ELR (cell line): ENCODE measurements around the gene SLC25A48.

Experiments
- DNase-seq: peaks from one replicate; pipeline ENCODE4 v3.0.0-alpha.2; 2015; ENCODE audit warnings: low read depth

SLC25A48 gene

GRCh38 chr5:135881244-135881643 is 46.8 kb downstream of the SLC25A48 start:
- DNase-seq: no peak

- no peak for DNase-seq
These were observed 47.4 kb downstream of the SLC25A48 start for GRCh38 chr5:135881819-135882218.

GRCh38 chr5:135883026-135883425 is 48.6 kb downstream of the SLC25A48 start:
- DNase-seq: no peak

GRCh38 chr5:135883441-135883840 is 49.0 kb downstream of the SLC25A48 start:
- peak; percentile 8 for DNase-seq

GRCh38 chr5:135885031-135885430 is 50.6 kb downstream of the SLC25A48 start:
- DNase-seq: no peak

- no peak for DNase-seq
These were observed 51.7 kb downstream of the SLC25A48 start for GRCh38 chr5:135886136-135886535.

GRCh38 chr5:135887447-135887864 is 53.0 kb downstream of the SLC25A48 start:
- peak; percentile 79 for DNase-seq

- DNase-seq: peak; percentile 38
These were observed 53.6 kb downstream of the SLC25A48 start for GRCh38 chr5:135887881-135888614.

- DNase-seq: no peak
These were observed 55.8 kb downstream of the SLC25A48 start for GRCh38 chr5:135890296-135890695.

GRCh38 chr5:135890867-135891266 is 56.4 kb downstream of the SLC25A48 start:
- DNase-seq: no peak

- no peak for DNase-seq
These were observed 56.8 kb downstream of the SLC25A48 start for GRCh38 chr5:135891268-135891667.

GRCh38 chr5:135891791-135892190 is 57.3 kb downstream of the SLC25A48 start:
- peak; percentile 13 for DNase-seq

GRCh38 chr5:135894276-135894675 is 59.8 kb downstream of the SLC25A48 start:
- DNase-seq: no peak

GRCh38 chr5:135894789-135895188 is 60.3 kb downstream of the SLC25A48 start:
- DNase-seq: no peak

GRCh38 chr5:135895474-135896006 is 61.1 kb downstream of the SLC25A48 start, which contains the start of gene IL9:
IL9 (minus strand) TSS chr5:135895841; CDS start chr5:135895816, 25 bp downstream.
- DNase-seq: no peak

- DNase-seq: no peak
These were observed 64.2 kb downstream of the SLC25A48 start for GRCh38 chr5:135898651-135899050.

GRCh38 chr5:135900276-135900675 is 65.8 kb downstream of the SLC25A48 start:
- no peak for DNase-seq

- no peak for DNase-seq
These were observed 67.2 kb downstream of the SLC25A48 start for GRCh38 chr5:135901633-135902032.

- no peak for DNase-seq
These were observed 70.7 kb downstream of the SLC25A48 start for GRCh38 chr5:135905144-135905543.

GRCh38 chr5:135913713-135914626 is 79.5 kb downstream of the SLC25A48 start:
- DNase-seq: peak; percentile 45

- DNase-seq: peak; percentile 30
These were observed 81.1 kb downstream of the SLC25A48 start for GRCh38 chr5:135915466-135916001.

GRCh38 chr5:135916638-135917263 is 82.3 kb downstream of the SLC25A48 start:
- DNase-seq: no peak
